IPS-15b (cell line): ENCODE measurements around the gene GTF2F2.
"Not testable (repeated sequence)": the region's sequence is repeated elsewhere in the genome, so short reads cannot be mapped to it uniquely, and the experiment has no call there.

Source experiments
- H3K27me3 ChIP-seq: one replicate; pipeline ENCODE4 v1.6.1; 2013; ENCODE audit warnings: low read length; ENCODE audit not compliant: control insufficient read depth, insufficient read depth
- H3K36me3 ChIP-seq: one replicate; pipeline ENCODE4 v1.6.1; 2013; ENCODE audit warnings: low read length; ENCODE audit not compliant: control insufficient read depth, insufficient read depth
- H3K4me1 ChIP-seq: one replicate; pipeline ENCODE4 v1.6.1; 2013; ENCODE audit warnings: mild to moderate bottlenecking, low read length; ENCODE audit not compliant: control insufficient read depth, insufficient read depth
- H3K4me3 ChIP-seq: one replicate; pipeline ENCODE4 v1.5.1; 2013; ENCODE audit warnings: low read depth, low read length
- H3K9ac ChIP-seq: one replicate; pipeline ENCODE4 v1.6.1; 2013; ENCODE audit warnings: low read depth, mild to moderate bottlenecking, low read length
- H3K9me3 ChIP-seq: one replicate; pipeline ENCODE4 v1.6.1; 2013; ENCODE audit warnings: mild to moderate bottlenecking, low read length; ENCODE audit not compliant: control insufficient read depth, insufficient read depth

GTF2F2 gene

DNA sequence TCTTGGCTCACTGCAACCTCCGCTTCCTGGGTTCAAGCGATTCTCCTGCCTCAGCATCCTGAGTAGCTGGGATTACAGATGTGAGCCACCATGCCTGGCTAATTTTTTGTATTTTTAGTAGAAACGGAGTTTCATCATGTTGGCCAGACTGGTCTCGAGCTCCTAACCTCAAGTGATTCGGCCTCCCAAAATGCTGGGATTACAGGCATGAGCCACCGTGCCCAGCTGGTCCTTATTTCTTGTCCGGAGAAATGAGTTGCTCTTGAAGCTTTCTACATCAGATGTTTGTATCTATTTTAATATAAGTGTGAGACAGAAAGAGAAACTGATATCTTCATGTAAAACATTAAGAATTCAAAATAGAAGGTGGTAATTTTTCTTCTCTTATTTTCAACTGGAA is 124.4 kb downstream of the GTF2F2 start:
- H3K4me3 ChIP-seq, H3K9ac ChIP-seq, H3K9me3 ChIP-seq, H3K36me3 ChIP-seq, H3K4me1 ChIP-seq, H3K27me3 ChIP-seq: not testable (repeated sequence)

DNA sequence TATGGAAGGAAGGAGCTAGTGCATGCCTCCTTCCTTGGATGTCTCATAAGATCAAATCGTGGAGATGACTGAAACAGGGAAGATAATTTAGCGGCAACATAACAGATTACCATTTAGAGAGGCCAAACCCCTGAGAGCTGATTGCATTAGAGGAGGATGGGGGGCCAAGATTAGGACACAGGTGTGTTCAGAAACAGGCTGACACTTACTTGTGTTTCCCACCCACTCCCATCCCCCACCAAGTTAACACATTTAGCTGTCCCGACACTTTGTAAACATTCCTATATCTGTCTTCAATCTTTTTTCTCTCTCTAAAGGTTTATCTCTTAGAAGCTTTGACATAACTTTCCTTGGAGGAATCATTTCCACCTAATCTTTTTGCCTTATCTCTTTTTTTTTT is 129.4 kb downstream of the GTF2F2 start:
- H3K36me3 ChIP-seq = no peaks in the 10 kb centered on the region
- no peaks in the 10 kb centered on the region for H3K9me3 ChIP-seq
- H3K4me1 ChIP-seq = no peaks in the 10 kb centered on the region
- no peaks in the 10 kb centered on the region for H3K27me3 ChIP-seq
- H3K4me3 ChIP-seq = no peak overlapping the region
- H3K9ac ChIP-seq = no peak overlapping the region

DNA sequence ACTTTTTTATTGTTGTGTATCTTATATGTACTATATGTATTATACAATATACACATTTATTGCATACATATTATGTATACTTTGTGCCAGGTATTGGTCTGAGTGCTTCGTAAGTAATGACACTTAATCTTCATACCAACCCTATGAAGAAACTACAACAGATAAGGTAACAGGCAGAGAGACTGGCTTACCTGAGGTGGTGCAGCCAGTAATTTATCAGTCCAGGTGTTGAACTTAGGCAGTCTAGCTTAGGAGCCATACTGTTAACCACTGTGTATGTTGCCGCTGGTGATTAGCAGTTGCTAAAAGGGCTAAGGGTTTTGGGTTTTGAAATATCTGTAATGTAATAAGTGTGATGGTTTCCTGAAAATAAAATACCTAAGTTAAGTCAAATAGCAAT is 134.1 kb downstream of the GTF2F2 start:
- Histone ChIP-seq H3K9me3 (no peaks in the 10 kb centered on the region), H3K4me1 (no peaks in the 10 kb centered on the region), H3K27me3 (no peaks in the 10 kb centered on the region), H3K9ac (no peak overlapping the region), H3K36me3 (no peaks in the 10 kb centered on the region), H3K4me3 (no peak overlapping the region)

- Histone ChIP-seq H3K9me3 (no peaks in the 10 kb centered on the region), H3K27me3 (no peaks in the 10 kb centered on the region), H3K4me3 (no peak overlapping the region), H3K4me1 (no peaks in the 10 kb centered on the region), H3K9ac (no peak overlapping the region), H3K36me3 (no peaks in the 10 kb centered on the region)
Observed at GRCh38 chr13:45255247-45255987, 135.1 kb downstream of the GTF2F2 start.

DNA sequence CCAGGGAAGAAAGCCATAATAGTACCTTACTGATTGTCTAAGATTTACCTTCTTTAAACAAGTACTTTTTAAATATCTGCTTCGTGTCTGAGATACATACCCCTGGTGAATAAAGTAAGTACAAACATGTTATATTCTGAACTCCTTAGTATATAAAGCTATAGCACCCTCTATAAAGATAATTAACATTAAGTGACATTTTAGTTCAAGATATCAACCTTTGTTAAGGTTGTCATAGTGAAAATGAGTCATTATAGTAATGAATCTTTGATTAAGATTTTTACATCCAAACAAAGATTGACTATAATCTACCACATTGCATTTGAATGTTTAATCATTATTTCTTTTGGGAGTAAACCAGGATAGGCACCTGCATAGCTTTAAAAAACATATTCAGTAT is 135.9 kb downstream of the GTF2F2 start:
- no peaks in the 10 kb centered on the region for H3K36me3 ChIP-seq
- H3K27me3 ChIP-seq = no peaks in the 10 kb centered on the region
- no peak overlapping the region for H3K4me3 ChIP-seq
- no peak overlapping the region for H3K9ac ChIP-seq
- H3K9me3 ChIP-seq = no peaks in the 10 kb centered on the region
- H3K4me1 ChIP-seq = no peaks in the 10 kb centered on the region

- no peaks in the 10 kb centered on the region for H3K36me3 ChIP-seq
- no peaks in the 10 kb centered on the region for H3K4me1 ChIP-seq
- no peaks in the 10 kb centered on the region for H3K9me3 ChIP-seq
Observed at GRCh38 chr13:45257638-45258333, 137.5 kb downstream of the GTF2F2 start.

DNA sequence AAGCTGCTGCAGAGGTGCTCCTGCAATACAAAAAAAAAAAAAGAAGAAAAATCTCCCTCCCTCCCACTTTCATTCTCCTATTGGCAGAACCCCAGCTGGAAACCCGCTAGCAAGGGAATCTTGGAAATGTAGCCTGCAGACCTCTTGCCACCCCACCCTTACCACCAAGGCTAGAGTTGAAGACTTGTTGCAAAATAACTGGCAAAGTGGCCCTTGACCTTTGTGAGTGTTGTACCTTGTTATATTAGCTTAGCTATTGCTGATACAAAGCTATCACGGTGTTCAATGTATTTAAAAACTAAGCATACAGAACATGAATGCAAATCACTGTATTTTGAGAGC is 138.0 kb downstream of the GTF2F2 start:
- no peaks in the 10 kb centered on the region for H3K4me1 ChIP-seq
- no peaks in the 10 kb centered on the region for H3K27me3 ChIP-seq
- H3K9me3 ChIP-seq = no peaks in the 10 kb centered on the region
- H3K9ac ChIP-seq = no peak overlapping the region
- H3K36me3 ChIP-seq = no peaks in the 10 kb centered on the region
- no peak overlapping the region for H3K4me3 ChIP-seq

More at GRCh38 chr13:45257638-45258333, 137.5 kb downstream of the GTF2F2 start:
- Histone ChIP-seq H3K4me3 (no peak overlapping the region), H3K27me3 (no peaks in the 10 kb centered on the region), H3K9ac (no peak overlapping the region)

GRCh38 chr13:45267215-45267614 is 146.9 kb downstream of the GTF2F2 start:
- no peak overlapping the region for H3K4me3 ChIP-seq
- H3K4me1 ChIP-seq = peaks cover 3% of the 10 kb centered on the region
- H3K9ac ChIP-seq = no peak overlapping the region
- no peaks in the 10 kb centered on the region for H3K27me3 ChIP-seq
- H3K9me3 ChIP-seq = no peaks in the 10 kb centered on the region
- no peaks in the 10 kb centered on the region for H3K36me3 ChIP-seq

GRCh38 chr13:45269204-45269603 is 148.9 kb downstream of the GTF2F2 start:
- H3K4me3 ChIP-seq = no peak overlapping the region
- H3K9ac ChIP-seq = no peak overlapping the region
- no peaks in the 10 kb centered on the region for H3K36me3 ChIP-seq
- no peaks in the 10 kb centered on the region for H3K9me3 ChIP-seq
- H3K27me3 ChIP-seq = no peaks in the 10 kb centered on the region
- H3K4me1 ChIP-seq = peaks cover 3% of the 10 kb centered on the region

DNA sequence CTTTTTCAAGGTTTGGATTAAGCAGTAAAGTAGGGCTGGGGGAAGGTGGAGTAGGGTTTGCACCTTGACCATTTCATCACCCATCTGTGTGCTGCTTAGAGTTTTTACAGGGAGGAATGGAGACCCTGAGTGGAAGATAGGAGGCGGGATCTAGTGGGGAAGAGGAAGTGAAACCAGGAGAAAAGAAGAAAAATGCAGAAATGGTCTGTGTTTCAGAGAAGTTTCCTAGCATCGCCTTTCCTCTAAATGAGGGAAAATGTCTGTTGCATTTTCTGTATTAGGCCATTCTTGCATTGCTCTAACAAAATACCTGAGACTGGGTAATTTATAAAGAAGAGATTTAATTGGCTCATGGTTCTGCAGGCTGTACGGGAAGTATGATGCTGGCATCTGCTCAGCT is 156.6 kb downstream of the GTF2F2 start:
- Histone ChIP-seq H3K9me3 (no peaks in the 10 kb centered on the region), H3K4me3 (no peak overlapping the region), H3K9ac (no peak overlapping the region), H3K4me1 (no peaks in the 10 kb centered on the region), H3K27me3 (no peaks in the 10 kb centered on the region), H3K36me3 (no peaks in the 10 kb centered on the region)

GRCh38 chr13:45278096-45278645 is 157.9 kb downstream of the GTF2F2 start:
- H3K36me3 ChIP-seq = no peaks in the 10 kb centered on the region

GRCh38 chr13:45280011-45280410 is 159.7 kb downstream of the GTF2F2 start:
- no peaks in the 10 kb centered on the region for H3K36me3 ChIP-seq
- H3K9ac ChIP-seq = no peak overlapping the region
- no peaks in the 10 kb centered on the region for H3K4me1 ChIP-seq
- no peak overlapping the region for H3K4me3 ChIP-seq
- no peaks in the 10 kb centered on the region for H3K9me3 ChIP-seq
- H3K27me3 ChIP-seq = no peaks in the 10 kb centered on the region

More at GRCh38 chr13:45278096-45278645, 157.9 kb downstream of the GTF2F2 start:
- H3K9ac ChIP-seq = no peak overlapping the region
- no peaks in the 10 kb centered on the region for H3K27me3 ChIP-seq
- H3K4me1 ChIP-seq = no peaks in the 10 kb centered on the region
- H3K9me3 ChIP-seq = no peaks in the 10 kb centered on the region
- H3K4me3 ChIP-seq = no peak overlapping the region
